Cardiac muscle cell (in vitro differentiated cells and primary cell): ENCODE results near the gene SIGMAR1. TPM values are rescaled to one million over a fixed set of nuclear protein-coding genes. Genes with fewer than 3 reads are reported as not detected.

Experiments
- DNase-seq, 2 donors: peaks; one replicate each; pipeline versions ENCODE4 v3.0.0 to v3.0.0-alpha.2; 2010 to 2017; ENCODE audit warnings: low read depth in 1 of 2, low spot score in 1 of 2
- H3K27ac ChIP-seq: fragments of 200-600 bp; sonication (generic); 2 replicates; pipeline ENCODE4 v1.5.1; 2016
- H3K27me3 ChIP-seq: fragments of 200-600 bp; sonication (generic); 2 replicates; pipeline ENCODE4 v1.6.0; 2016; ENCODE audit warnings: control low read depth
- H3K36me3 ChIP-seq: fragments of 200-600 bp; sonication (generic); 2 replicates; pipeline ENCODE4 v1.5.1; 2016; ENCODE audit warnings: control low read depth
- H3K4me1 ChIP-seq: fragments of 200-600 bp; sonication (generic); 2 replicates; pipeline ENCODE4 v1.8.1; 2017; ENCODE audit warnings: low read depth, mild to moderate bottlenecking, mixed run types
- H3K4me3 ChIP-seq: fragments of 200-600 bp; sonication (generic); 2 replicates; pipeline ENCODE4 v1.5.1; 2016; ENCODE audit warnings: mild to moderate bottlenecking
- H3K9me3 ChIP-seq: fragments of 200-600 bp; sonication (generic); 2 replicates; pipeline ENCODE4 v1.5.1; 2017; ENCODE audit warnings: low read depth, mild to moderate bottlenecking, control low read depth
- polyA plus RNA-seq: library from polyadenylated mRNA; unstranded; fragments of >200 nt; fragmentation: Nextera tagmentation; extraction: Ambion mirVana; gene quantifications from 2 replicates; pipeline ENCODE4 v1.2.1, GENCODE V29; 2016
- total RNA-seq: library from RNA; depleted of rRNA; stranded (reverse); fragments of >200 nt; gene quantifications from 2 replicates; pipeline ENCODE4 v1.2.3, GENCODE V29; 2016
- TF ChIP-seq, protein P1 (sequence below): IDR thresholded peaks from 2 replicates; pipeline ENCODE4 v1.5.1; 2012; ENCODE audit warnings: low read depth, mild to moderate bottlenecking, low read length

The SIGMAR1 gene
- total and polyA plus RNA-seq, 2 experiments from 2014 or later: 106 to 137 TPM

DNA sequence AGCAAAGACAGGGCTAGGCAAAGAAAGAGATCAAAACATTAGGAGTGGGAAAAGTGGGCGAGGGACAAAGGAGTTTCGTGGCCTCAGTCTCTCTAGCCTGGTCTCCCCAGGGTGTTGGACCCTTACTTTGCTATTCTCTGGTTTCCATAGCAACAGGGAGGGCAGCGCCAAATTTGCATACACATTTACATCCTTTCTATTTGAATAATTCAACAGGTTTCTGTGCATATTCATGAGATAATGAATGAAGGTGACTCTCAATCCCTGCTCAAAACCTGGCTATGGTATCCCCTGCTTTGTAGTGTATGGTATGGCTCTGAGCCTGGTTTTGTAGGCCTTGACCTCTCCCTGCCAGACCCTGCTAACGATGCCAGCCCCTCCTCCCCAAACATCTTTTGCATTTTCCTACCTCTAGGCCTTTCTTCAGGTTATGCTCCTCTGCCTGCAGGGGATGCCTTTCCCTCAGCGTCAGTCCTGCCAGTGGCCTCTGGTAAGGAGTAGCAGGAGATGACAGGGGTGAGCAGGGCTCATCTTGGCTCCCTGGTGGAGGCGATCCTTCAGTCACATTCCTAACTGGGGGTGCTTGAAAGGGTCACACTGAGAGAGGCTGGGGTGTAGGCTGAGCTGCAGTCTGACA is 35.5 kb downstream of the SIGMAR1 start:
- no peaks in the 10 kb centered on the region for H3K27me3 ChIP-seq
- no peaks in the 10 kb centered on the region for H3K9me3 ChIP-seq
- no peaks in the 10 kb centered on the region for H3K36me3 ChIP-seq
- peaks cover 12% of the 10 kb centered on the region for H3K4me1 ChIP-seq
- H3K27ac ChIP-seq: no peak overlapping the region
- TF ChIP-seq, protein P1, sequence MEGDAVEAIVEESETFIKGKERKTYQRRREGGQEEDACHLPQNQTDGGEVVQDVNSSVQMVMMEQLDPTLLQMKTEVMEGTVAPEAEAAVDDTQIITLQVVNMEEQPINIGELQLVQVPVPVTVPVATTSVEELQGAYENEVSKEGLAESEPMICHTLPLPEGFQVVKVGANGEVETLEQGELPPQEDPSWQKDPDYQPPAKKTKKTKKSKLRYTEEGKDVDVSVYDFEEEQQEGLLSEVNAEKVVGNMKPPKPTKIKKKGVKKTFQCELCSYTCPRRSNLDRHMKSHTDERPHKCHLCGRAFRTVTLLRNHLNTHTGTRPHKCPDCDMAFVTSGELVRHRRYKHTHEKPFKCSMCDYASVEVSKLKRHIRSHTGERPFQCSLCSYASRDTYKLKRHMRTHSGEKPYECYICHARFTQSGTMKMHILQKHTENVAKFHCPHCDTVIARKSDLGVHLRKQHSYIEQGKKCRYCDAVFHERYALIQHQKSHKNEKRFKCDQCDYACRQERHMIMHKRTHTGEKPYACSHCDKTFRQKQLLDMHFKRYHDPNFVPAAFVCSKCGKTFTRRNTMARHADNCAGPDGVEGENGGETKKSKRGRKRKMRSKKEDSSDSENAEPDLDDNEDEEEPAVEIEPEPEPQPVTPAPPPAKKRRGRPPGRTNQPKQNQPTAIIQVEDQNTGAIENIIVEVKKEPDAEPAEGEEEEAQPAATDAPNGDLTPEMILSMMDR: no peak
- no peak for DNase-seq
- H3K4me3 ChIP-seq: no peak overlapping the region

DNA sequence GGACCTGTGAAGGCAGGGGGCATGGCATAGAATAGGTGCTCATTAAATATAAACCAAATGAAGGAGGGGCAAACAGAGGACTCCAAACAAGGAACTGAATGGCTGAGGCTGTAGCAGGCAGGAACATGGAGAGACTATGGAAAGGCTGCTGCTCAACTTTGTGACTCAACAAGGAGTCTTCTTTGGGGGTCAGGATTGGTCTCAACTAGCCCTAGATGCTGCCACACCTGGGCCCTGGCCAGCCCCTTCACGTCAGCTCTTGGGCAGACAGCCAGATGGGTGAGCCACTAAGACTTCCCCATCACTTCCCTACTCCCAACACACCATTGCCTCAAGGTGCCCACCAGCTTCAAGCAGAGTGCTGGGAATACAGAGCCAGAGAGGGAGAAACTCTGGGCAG is 36.7 kb downstream of the SIGMAR1 start:
- H3K36me3 ChIP-seq: no peaks in the 10 kb centered on the region
- no peak overlapping the region for H3K4me3 ChIP-seq
- no peaks in the 10 kb centered on the region for H3K27me3 ChIP-seq
- no peaks in the 10 kb centered on the region for H3K9me3 ChIP-seq
- H3K4me1 ChIP-seq: peaks cover 12% of the 10 kb centered on the region
- TF ChIP-seq, protein P1: no peak
- no peak for DNase-seq
- no peak overlapping the region for H3K27ac ChIP-seq

DNA sequence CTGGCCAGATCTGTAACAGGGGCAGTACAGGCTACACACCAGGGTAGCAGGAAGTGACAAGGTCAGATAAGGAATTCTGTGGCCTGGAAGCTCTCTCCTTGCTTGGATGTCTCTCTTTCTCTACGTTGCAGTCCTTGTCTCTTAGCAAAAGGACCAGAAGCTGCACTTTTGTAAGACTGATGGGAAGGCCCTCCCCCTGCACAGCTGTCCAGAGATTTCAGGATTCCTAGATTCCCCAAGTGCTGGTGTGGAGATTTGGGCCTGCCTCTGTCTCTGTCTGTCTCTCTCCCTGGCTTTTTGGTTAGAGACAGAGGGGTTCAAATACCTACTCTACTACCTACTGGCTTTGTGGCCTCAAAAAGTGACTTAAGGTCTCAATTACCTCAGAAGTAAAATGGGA is 38.0 kb downstream of the SIGMAR1 start:
- peaks cover 12% of the 10 kb centered on the region for H3K4me1 ChIP-seq
- H3K27me3 ChIP-seq: no peaks in the 10 kb centered on the region
- H3K27ac ChIP-seq: no peak overlapping the region
- H3K9me3 ChIP-seq: no peaks in the 10 kb centered on the region
- DNase-seq: no peak
- no peaks in the 10 kb centered on the region for H3K36me3 ChIP-seq
- TF ChIP-seq, protein P1: no peak
- no peak overlapping the region for H3K4me3 ChIP-seq

DNA sequence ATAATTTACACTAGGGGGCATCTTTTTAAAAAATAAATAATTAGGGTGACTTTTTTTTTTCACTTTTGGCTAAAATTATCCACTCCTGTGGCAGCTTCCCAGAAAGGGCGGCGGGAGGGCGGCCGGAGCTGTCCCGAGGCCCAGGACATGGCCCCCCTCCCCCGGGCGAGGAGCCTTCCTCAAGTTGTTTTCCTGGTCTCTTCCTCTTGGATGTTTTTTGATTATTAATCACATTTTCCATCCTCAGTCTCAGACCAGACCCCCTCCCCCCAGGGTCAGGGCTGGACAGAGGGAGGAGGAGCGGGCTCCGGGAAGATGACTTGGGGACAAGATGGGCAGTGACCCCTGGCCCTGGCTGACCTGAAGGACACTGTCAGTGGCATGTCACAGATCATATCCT is 43.4 kb downstream of the SIGMAR1 start:
- no peaks in the 10 kb centered on the region for H3K36me3 ChIP-seq
- H3K4me1 ChIP-seq: peaks cover 10% of the 10 kb centered on the region
- H3K4me3 ChIP-seq: no peak overlapping the region
- TF ChIP-seq, protein P1: no peak
- DNase-seq: no peak
- H3K9me3 ChIP-seq: no peaks in the 10 kb centered on the region
- H3K27ac ChIP-seq: no peak overlapping the region
- peaks cover 37% of the 10 kb centered on the region for H3K27me3 ChIP-seq

DNA sequence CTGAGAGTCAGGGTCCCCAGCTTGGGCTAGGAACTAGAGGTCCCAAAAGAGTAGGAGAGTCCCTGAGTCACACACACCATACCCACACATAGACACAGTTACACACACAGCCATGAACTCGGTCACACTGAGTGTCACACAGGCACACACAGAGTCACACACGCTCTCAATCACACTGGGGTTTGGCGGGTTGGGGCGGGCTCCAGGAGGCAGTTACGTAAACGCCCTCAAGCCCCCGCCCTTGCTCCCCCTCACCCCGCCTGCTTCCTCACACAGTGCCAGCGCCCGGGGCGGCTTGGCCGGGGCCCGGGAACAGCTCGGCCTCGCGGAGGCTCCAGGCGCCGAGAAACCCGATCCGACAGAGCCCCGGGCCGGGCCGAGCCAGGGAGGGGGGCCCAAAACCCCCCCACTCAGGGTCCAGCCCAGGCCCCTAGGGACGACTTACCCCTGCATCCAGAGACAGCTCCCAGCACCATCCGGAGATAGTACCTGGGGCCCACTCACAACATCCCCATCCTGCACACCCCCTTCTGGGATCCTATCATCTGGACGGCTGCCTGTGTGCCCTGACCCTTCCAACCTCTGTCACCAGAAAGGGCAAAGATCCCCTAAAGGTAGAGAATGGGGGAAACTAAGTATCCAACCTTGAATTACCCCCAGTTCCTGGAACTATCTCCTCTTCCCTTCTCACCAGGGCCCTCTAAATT is 44.5 kb downstream of the SIGMAR1 start:
- DNase-seq: no peak

More for the DNA sequence above, 44.5 kb downstream of the SIGMAR1 start:
- H3K27ac ChIP-seq: no peak overlapping the region
- H3K36me3 ChIP-seq: no peaks in the 10 kb centered on the region
- peaks cover 41% of the 10 kb centered on the region for H3K27me3 ChIP-seq
- H3K4me1 ChIP-seq: peaks cover 4% of the 10 kb centered on the region
- H3K9me3 ChIP-seq: no peaks in the 10 kb centered on the region
- H3K4me3 ChIP-seq: no peak overlapping the region
- TF ChIP-seq, protein P1: no peak
